Forelimb muscle (tissue), 1 donor: Measurements from ENCODE around the gene TRIP13. TPM values are rescaled to one million over a fixed set of nuclear protein-coding genes. Genes with fewer than 3 reads are reported as not detected.
"Not testable (repeated sequence)": the region's sequence is repeated elsewhere in the genome, so short reads cannot be mapped to it uniquely, and the experiment has no call there.

ENCODE experiments used
- DNase-seq: peaks from one replicate; pipeline ENCODE4 v3.0.0-alpha.2; 2013; ENCODE audit warnings: low read depth
- polyA plus RNA-seq: library from polyadenylated mRNA; unstranded; fragments of 120-200 nt; gene quantifications from one replicate; pipeline ENCODE4 v1.2.1, GENCODE V29; 2013; ENCODE audit not compliant: insufficient read length

The TRIP13 gene
- polyA plus RNA-seq, 1 donor: 6.6 TPM

GRCh38 chr5:918717-919116 is 26.0 kb downstream of the TRIP13 start:
- DNase-seq: not testable (repeated sequence)

- no peak for DNase-seq
These were observed 26.8 kb downstream of the TRIP13 start for GRCh38 chr5:919356-920000.

GRCh38 chr5:920321-920720 is 27.6 kb downstream of the TRIP13 start:
- DNase-seq: no peak

GRCh38 chr5:921456-922435 is 29.1 kb downstream of the TRIP13 start:
- no peak for DNase-seq

- DNase-seq: no peak
These were observed 30.0 kb downstream of the TRIP13 start for GRCh38 chr5:922436-923280.

- peak; percentile 25 for DNase-seq
These were observed 30.7 kb downstream of the TRIP13 start for GRCh38 chr5:923281-923873.

- DNase-seq: no peak
These were observed 33.9 kb downstream of the TRIP13 start for GRCh38 chr5:926417-927171.

GRCh38 chr5:927172-928015 is 34.7 kb downstream of the TRIP13 start:
- no peak for DNase-seq

- DNase-seq: not testable (repeated sequence)
These were observed 36.5 kb downstream of the TRIP13 start for GRCh38 chr5:929182-929581.

GRCh38 chr5:929596-929995 is 36.9 kb downstream of the TRIP13 start:
- no peak for DNase-seq

- no peak for DNase-seq
These were observed 38.2 kb downstream of the TRIP13 start for GRCh38 chr5:930866-931265.

GRCh38 chr5:931570-932145 is 39.0 kb downstream of the TRIP13 start:
- DNase-seq: no peak

GRCh38 chr5:932151-932627 is 39.5 kb downstream of the TRIP13 start:
- DNase-seq: no peak

- DNase-seq: no peak
These were observed 40.1 kb downstream of the TRIP13 start for GRCh38 chr5:932628-933250.

GRCh38 chr5:933251-933861 is 40.7 kb downstream of the TRIP13 start:
- DNase-seq: no peak

- not testable (repeated sequence) for DNase-seq
These were observed 41.3 kb downstream of the TRIP13 start for GRCh38 chr5:933951-934350.

- DNase-seq: not testable (repeated sequence)
These were observed 41.8 kb downstream of the TRIP13 start for GRCh38 chr5:934381-934967.

- no peak for DNase-seq
These were observed 42.9 kb downstream of the TRIP13 start for GRCh38 chr5:935510-936084.
